GM18508 (cell line): ENCODE results near the gene HCFC1.
"Not testable (repeated sequence)": the region's sequence is repeated elsewhere in the genome, so short reads cannot be mapped to it uniquely, and the experiment has no call there.

Source experiments
- ATAC-seq: cut with Tn5 transposase; IDR thresholded peaks from one replicate; pipeline ENCODE4 v1.9.1; 2021; ENCODE audit warnings: moderate number of reproducible peaks; ENCODE audit not compliant: insufficient read depth, unreplicated experiment

Gene HCFC1

GRCh38 chrX:153980394-153980793 lies 8.8 kb upstream of the HCFC1 start:
- ATAC-seq, result not testable (repeated sequence)

- no peak for ATAC-seq
Observed at GRCh38 chrX:153974726-153975286, 3.2 kb upstream of the HCFC1 start.

- ATAC-seq, result no peak
Observed at GRCh38 chrX:153974003-153974725, 2.5 kb upstream of the HCFC1 start.

- no peak for ATAC-seq
Observed at GRCh38 chrX:153973127-153974002, 1.7 kb upstream of the HCFC1 start.

- ATAC-seq, result peak; percentile 31
Observed at GRCh38 chrX:153972368-153973126, 929 bp upstream of the HCFC1 start, which contains the start of gene TMEM187. Gene TMEM187 (plus strand): TSS chrX:153972754. CDS start chrX:153982063, 9,309 bp downstream.

GRCh38 chrX:153971124-153971449 lies 531 bp downstream of the HCFC1 start:
- ATAC-seq, result peak; percentile 22

- ATAC-seq, result peak; percentile 1
Observed at GRCh38 chrX:153970357-153971123, 1.1 kb downstream of the HCFC1 start.

GRCh38 chrX:153969904-153970356 lies 1.7 kb downstream of the HCFC1 start:
- ATAC-seq, result no peak

GRCh38 chrX:153969125-153969903 lies 2.3 kb downstream of the HCFC1 start:
- ATAC-seq, result no peak

GRCh38 chrX:153968754-153969124 lies 2.9 kb downstream of the HCFC1 start:
- no peak for ATAC-seq

- no peak for ATAC-seq
Observed at GRCh38 chrX:153968255-153968654, 3.4 kb downstream of the HCFC1 start.

- ATAC-seq, result no peak
Observed at GRCh38 chrX:153967536-153968224, 3.9 kb downstream of the HCFC1 start.

GRCh38 chrX:153966841-153967535 lies 4.6 kb downstream of the HCFC1 start:
- no peak for ATAC-seq

GRCh38 chrX:153966283-153966688 lies 5.3 kb downstream of the HCFC1 start:
- no peak for ATAC-seq

- ATAC-seq, result no peak
Observed at GRCh38 chrX:153965406-153965805, 6.2 kb downstream of the HCFC1 start.

GRCh38 chrX:153964105-153964504 lies 7.5 kb downstream of the HCFC1 start:
- no peak for ATAC-seq

- no peak for ATAC-seq
Observed at GRCh38 chrX:153963546-153963945, 8.1 kb downstream of the HCFC1 start.

- no peak for ATAC-seq
Observed at GRCh38 chrX:153961292-153961691, 10.3 kb downstream of the HCFC1 start.
